Activated CD8-positive, alpha-beta T cell treated with anti-CD3 and anti-CD28 coated beads, Interleukin-2, amount 10 ng/mL, durations not matched to agents 7 days and 5 days (primary cell): ENCODE results near the gene DOK1. TPM values are rescaled to one million over a fixed set of nuclear protein-coding genes. Genes with fewer than 3 reads are reported as not detected.
A peak's percentile ranks its signal among the peaks of the same experiment; 100 is the strongest.

Experiments
- ATAC-seq: fragments of 150-1000 bp; cut with Tn5 transposase; one replicate; pipeline ENCODE4 v1.10.0; 2021; ENCODE audit warnings: moderate library complexity
- CTCF ChIA-PET: fragments of 350-600 bp; sonication (Branson Sonifier 250); formaldehyde crosslinking; loops from one replicate; lab custom pipeline; 2021; ENCODE audit warnings: antibody characterized with exemption; lab: Charles Lee
- POLR2A ChIA-PET: fragments of 350-600 bp; sonication (Branson Sonifier 250); formaldehyde crosslinking; loops from one replicate; lab custom pipeline; 2021; ENCODE audit warnings: antibody characterized with exemption; lab: Charles Lee
- DNase-seq: peaks from one replicate; pipeline ENCODE4 v3.0.0-alpha.2; 2020
- H3K27ac Mint-ChIP-seq: one replicate; pipeline ENCODE4 v1.8.0; 2021; ENCODE audit warnings: mild to moderate bottlenecking, mixed read lengths
- H3K27me3 Mint-ChIP-seq: one replicate; pipeline ENCODE4 v1.8.0; 2021; ENCODE audit warnings: low read depth, mixed read lengths
- H3K36me3 Mint-ChIP-seq: one replicate; pipeline ENCODE4 v1.8.0; 2021; ENCODE audit warnings: low read depth, mixed read lengths
- H3K4me1 Mint-ChIP-seq: one replicate; pipeline ENCODE4 v1.8.0; 2021; ENCODE audit warnings: low read depth, mixed read lengths
- H3K4me3 Mint-ChIP-seq: one replicate; pipeline ENCODE4 v1.8.0; 2021; ENCODE audit warnings: mild to moderate bottlenecking, mixed read lengths
- H3K9me3 Mint-ChIP-seq: one replicate; pipeline ENCODE4 v1.8.0; 2022; ENCODE audit warnings: mixed read lengths; ENCODE audit not compliant: insufficient read depth
- total RNA-seq, 2 experiments: library from RNA; stranded (reverse); gene quantifications; one replicate each; pipeline ENCODE4 v1.2.3, GENCODE V29; 2021

DOK1 gene
- total RNA-seq, 2 experiments from 2014 or later: 32.4 to 35.9 TPM

DNA sequence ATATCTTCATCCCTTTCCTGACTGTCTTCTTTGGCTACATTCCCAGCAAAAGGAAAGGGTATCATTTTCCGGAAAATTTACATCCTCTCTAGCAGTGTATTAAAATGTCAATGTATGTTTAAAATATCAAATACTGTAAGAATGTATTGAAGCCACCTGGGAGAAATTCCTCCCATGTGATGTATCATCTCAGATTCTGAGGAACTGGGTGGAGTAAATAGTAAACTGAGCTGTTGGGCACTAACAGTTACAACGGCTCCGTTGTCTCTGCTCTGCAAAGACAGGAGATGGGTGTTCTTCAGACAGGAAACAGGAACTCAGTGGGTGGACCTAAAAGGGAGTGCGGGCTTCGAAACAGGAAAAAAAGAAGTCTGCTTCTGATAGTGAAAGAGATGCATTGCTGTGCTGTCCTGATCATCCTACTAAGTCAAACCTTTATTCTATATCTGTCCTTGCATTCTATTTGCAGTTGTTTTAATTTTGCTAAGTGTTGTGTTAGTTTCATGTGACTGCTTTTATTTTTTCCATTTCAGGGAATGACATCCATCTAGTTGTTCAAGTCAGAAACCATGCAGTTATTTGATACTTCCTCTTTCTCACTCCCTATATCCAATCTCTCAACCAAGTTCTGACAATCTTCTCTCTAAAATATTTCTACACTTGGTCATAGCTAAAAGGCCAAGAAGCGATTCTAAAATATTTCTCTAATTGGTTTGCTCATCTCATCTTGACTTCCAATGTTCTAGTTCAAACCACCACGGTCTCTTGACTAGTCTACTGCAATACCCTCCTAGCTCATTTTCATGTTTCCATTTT, 19.4 kb downstream of the DOK1 start:
- ATAC-seq: peak; percentile 89
- Mint-ChIP-seq H3K27me3 (no peaks in the 10 kb centered on the region), H3K27ac (peak overlapping the region; percentile 80), H3K4me1 (peaks cover 32% of the 10 kb centered on the region), H3K36me3 (peaks cover 5% of the 10 kb centered on the region), H3K9me3 (no peaks in the 10 kb centered on the region), H3K4me3 (peak overlapping the region; percentile 50)
- DNase-seq: peak; percentile 48
- POLR2A ChIA-PET: interaction anchor here (0.6 to 1.4 kb wide), 4 partner anchors 16 to 754 kb away, joined by 3 to 4 read pairs (median 4); partner anchors contain the start of gene LOXL3
- CTCF ChIA-PET: interaction anchor here (1.1 to 16.0 kb wide), 5 partner anchors 12 to 91 kb away, joined by 3 to 231 read pairs (median 6); partner anchors contain the start of genes CCDC142 and TTC31

DNA sequence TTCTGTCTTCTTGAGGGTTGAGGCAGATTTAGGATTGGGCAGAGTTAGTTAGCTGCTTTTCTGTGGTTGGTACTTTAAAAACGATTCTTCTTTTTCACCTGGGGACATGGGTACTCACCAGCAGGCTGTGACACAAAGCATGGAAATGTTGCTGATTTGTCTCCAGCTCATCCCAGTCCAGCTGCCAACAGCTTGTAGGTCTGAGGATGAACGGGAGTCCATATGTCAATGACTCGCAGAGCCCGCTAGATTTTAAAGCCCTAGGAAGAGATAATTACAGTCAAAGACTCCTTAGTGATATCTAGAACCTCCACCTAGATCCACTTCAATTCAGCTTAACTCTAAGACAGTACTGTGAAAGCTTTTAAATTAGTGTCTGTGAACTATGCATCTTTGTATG, 20.8 kb downstream of the DOK1 start:
- H3K36me3 Mint-ChIP-seq: peaks cover 5% of the 10 kb centered on the region
- DNase-seq: no peak
- no peaks in the 10 kb centered on the region for H3K9me3 Mint-ChIP-seq
- no peak for ATAC-seq
- H3K27ac Mint-ChIP-seq: no peak overlapping the region
- ChIA-PET POLR2A (interaction anchor here (0.8 kb wide), 1 partner anchor 77 kb away, joined by 4 read pairs; no protein-coding TSS in a partner anchor), CTCF (interaction anchor here (1.2 to 16.0 kb wide), 5 partner anchors 8 to 92 kb away, joined by 3 to 231 read pairs (median 6); partner anchors contain the start of genes CCDC142 and TTC31)
- H3K27me3 Mint-ChIP-seq: peaks cover 4% of the 10 kb centered on the region
- H3K4me3 Mint-ChIP-seq: no peak overlapping the region
- peaks cover 32% of the 10 kb centered on the region for H3K4me1 Mint-ChIP-seq

DNA sequence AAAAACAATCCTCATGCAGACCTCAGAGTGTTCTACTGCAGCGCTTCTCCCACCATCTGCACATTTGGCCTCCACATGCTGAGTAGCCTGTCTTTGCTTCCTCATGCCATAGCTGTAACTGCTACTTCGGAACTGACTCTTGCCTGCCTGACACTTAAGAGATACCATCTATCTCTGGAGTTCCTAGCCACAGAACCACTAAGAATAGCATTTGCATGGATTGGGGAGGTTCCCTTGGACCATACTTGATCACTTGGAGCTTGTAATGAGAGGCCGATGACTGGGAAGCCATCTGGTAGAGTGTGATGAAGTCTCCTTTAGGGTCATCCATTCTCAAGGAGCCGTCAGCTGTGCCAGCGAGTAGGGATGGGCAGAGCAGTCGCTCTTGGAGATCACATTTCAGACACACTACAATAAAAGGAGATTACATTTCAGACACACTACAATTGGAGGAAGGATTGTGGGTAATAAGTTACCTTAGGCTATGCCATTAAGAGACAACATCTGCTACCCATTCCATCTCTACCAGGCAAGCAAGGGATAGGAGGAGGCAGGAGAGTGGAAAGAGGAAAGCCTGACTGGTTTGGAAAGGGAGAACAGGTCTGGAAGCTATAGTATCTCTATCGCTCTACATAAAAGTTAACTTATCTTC, 21.8 kb downstream of the DOK1 start:
- H3K27ac Mint-ChIP-seq: no peak overlapping the region
- DNase-seq (no peak), ATAC-seq (no peak)
- H3K36me3 Mint-ChIP-seq: peaks cover 5% of the 10 kb centered on the region
- H3K9me3 Mint-ChIP-seq: no peaks in the 10 kb centered on the region
- H3K27me3 Mint-ChIP-seq: peaks cover 7% of the 10 kb centered on the region
- H3K4me3 Mint-ChIP-seq: no peak overlapping the region
- CTCF ChIA-PET: interaction anchor here (1.0 to 16.0 kb wide), 5 partner anchors 9 to 94 kb away, joined by 3 to 231 read pairs (median 3); partner anchors contain the start of genes CCDC142 and TTC31
- H3K4me1 Mint-ChIP-seq: peaks cover 32% of the 10 kb centered on the region
- POLR2A ChIA-PET: interaction anchor here (0.8 to 1.9 kb wide), 3 partner anchors 25 to 78 kb away, joined by 4 to 5 read pairs (median 4); no protein-coding TSS in a partner anchor

DNA sequence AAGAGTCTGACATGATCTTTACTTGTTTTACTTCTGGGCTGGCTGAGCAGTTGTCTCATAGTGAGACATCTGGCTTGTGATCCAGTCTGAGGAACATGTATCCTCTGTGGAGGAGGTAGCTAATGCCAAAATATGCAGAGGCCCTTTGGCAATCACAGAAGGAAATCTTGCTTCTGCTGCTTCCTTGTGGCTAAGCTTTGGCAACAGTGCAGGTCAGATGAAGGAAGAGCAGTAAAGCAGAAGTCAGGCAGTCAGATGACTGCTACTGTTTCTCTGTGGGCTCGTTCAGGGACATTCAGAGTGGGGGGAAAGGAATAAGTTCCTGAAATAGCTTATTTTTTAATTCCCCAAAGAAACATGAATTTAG, 22.3 kb downstream of the DOK1 start:
- ATAC-seq: no peak
- no peak for DNase-seq
- no peak overlapping the region for H3K4me3 Mint-ChIP-seq
- peaks cover 5% of the 10 kb centered on the region for H3K36me3 Mint-ChIP-seq
- no peak overlapping the region for H3K27ac Mint-ChIP-seq
- H3K4me1 Mint-ChIP-seq: peaks cover 32% of the 10 kb centered on the region
- ChIA-PET POLR2A (interaction anchor here (1.2 to 1.9 kb wide), 2 partner anchors 26 to 46 kb away, joined by 4 to 5 read pairs; no protein-coding TSS in a partner anchor), CTCF (interaction anchor here (0.7 to 16.0 kb wide), 7 partner anchors 9 to 94 kb away, joined by 3 to 231 read pairs (median 3); partner anchors contain the start of genes CCDC142, LBX2 and TTC31)
- H3K27me3 Mint-ChIP-seq: peaks cover 7% of the 10 kb centered on the region
- no peaks in the 10 kb centered on the region for H3K9me3 Mint-ChIP-seq

- H3K9me3 Mint-ChIP-seq: no peaks in the 10 kb centered on the region
- H3K27ac Mint-ChIP-seq: no peak overlapping the region
These were observed 22.9 kb downstream of the DOK1 start for GRCh38 chr2:74577448-74577847.

GRCh38 chr2:74578408-74578807, 23.9 kb downstream of the DOK1 start:
- DNase-seq (no peak), ATAC-seq (no peak)
- Mint-ChIP-seq H3K27ac (no peak overlapping the region), H3K9me3 (no peaks in the 10 kb centered on the region), H3K27me3 (peaks cover 10% of the 10 kb centered on the region), H3K4me3 (no peak overlapping the region), H3K4me1 (peaks cover 32% of the 10 kb centered on the region), H3K36me3 (peaks cover 5% of the 10 kb centered on the region)
- ChIA-PET POLR2A (no interaction called here), CTCF (interaction anchor here (1.3 to 16.0 kb wide), 4 partner anchors 7 to 79 kb away, joined by 3 to 231 read pairs (median 4); partner anchors contain the start of gene LBX2)

More at GRCh38 chr2:74577448-74577847, 22.9 kb downstream of the DOK1 start:
- H3K36me3 Mint-ChIP-seq: peaks cover 5% of the 10 kb centered on the region
- no peak overlapping the region for H3K4me3 Mint-ChIP-seq
- ChIA-PET POLR2A (interaction anchor here (1.2 to 1.9 kb wide), 2 partner anchors 26 to 47 kb away, joined by 4 to 5 read pairs; no protein-coding TSS in a partner anchor), CTCF (interaction anchor here (0.7 to 16.0 kb wide), 6 partner anchors 8 to 95 kb away, joined by 3 to 231 read pairs (median 4); partner anchors contain the start of genes CCDC142, LBX2 and TTC31)
- DNase-seq (no peak), ATAC-seq (no peak)
- peaks cover 32% of the 10 kb centered on the region for H3K4me1 Mint-ChIP-seq
- H3K27me3 Mint-ChIP-seq: peaks cover 7% of the 10 kb centered on the region

DNA sequence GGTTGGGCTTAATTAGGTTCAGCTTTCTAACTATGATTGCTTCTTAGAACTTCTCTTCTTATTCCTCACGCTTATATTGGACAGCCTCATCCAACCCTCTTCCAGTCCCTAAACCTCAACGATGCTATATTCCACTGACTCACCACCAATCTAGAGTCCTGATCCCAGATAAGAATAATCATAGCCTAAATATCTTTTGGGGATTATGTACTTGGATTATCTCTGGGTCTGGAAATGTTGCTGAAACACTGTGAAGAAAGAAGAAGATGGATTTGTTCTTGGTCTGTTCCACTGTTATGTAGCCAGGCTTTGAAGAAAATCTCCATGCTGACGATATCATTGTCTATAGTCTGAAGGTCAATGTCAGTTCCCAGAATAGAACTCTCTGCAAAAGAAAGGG, 26.9 kb downstream of the DOK1 start:
- peaks cover 10% of the 10 kb centered on the region for H3K27me3 Mint-ChIP-seq
- H3K36me3 Mint-ChIP-seq: no peaks in the 10 kb centered on the region
- DNase-seq (no peak), ATAC-seq (no peak)
- CTCF ChIA-PET: interaction anchor here (8.7 kb wide), 1 partner anchor 10 kb away, joined by 231 read pairs; no protein-coding TSS in a partner anchor
- H3K27ac Mint-ChIP-seq: no peak overlapping the region
- no peaks in the 10 kb centered on the region for H3K9me3 Mint-ChIP-seq
- H3K4me3 Mint-ChIP-seq: no peak overlapping the region
- H3K4me1 Mint-ChIP-seq: peaks cover 35% of the 10 kb centered on the region
- POLR2A ChIA-PET: no interaction called here

DNA sequence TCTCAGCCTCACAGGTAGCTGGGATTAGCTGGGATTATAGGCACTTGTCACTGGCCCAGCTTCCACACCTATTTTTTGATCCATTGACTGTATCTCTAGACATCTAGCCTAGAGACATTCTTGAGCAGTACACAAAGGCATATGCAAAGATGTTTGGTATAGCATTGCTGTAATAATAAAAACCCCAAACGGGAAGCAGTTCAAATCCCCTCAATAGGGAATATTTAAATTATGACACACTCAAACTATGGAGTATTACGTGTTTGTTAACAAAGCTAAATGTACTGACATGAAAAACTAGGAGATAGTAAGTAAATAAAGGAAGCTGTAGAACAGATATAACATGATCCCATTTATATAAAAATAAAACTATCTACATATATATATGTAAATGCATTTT, 27.7 kb downstream of the DOK1 start:
- Mint-ChIP-seq H3K9me3 (no peaks in the 10 kb centered on the region), H3K36me3 (no peaks in the 10 kb centered on the region), H3K4me3 (no peak overlapping the region), H3K27me3 (peaks cover 10% of the 10 kb centered on the region), H3K27ac (no peak overlapping the region), H3K4me1 (peaks cover 29% of the 10 kb centered on the region)
- DNase-seq (no peak), ATAC-seq (no peak)
- ChIA-PET CTCF (interaction anchor here (1.0 to 8.7 kb wide), 3 partner anchors 11 to 99 kb away, joined by 3 to 231 read pairs (median 3); partner anchors contain the start of genes CCDC142 and TTC31), POLR2A (no interaction called here)

- H3K4me3 Mint-ChIP-seq: no peak overlapping the region
- ChIA-PET CTCF (interaction anchor here (0.8 to 9.2 kb wide), 7 partner anchors 12 to 101 kb away, joined by 3 to 231 read pairs (median 43); partner anchors contain the start of genes CCDC142, PCGF1 and TTC31), POLR2A (interaction anchor here (0.9 kb wide), 1 partner anchor 52 kb away, joined by 3 read pairs; no protein-coding TSS in a partner anchor)
- H3K36me3 Mint-ChIP-seq: no peaks in the 10 kb centered on the region
- peaks cover 25% of the 10 kb centered on the region for H3K4me1 Mint-ChIP-seq
- peaks cover 10% of the 10 kb centered on the region for H3K27me3 Mint-ChIP-seq
- DNase-seq (no peak), ATAC-seq (no peak)
- H3K27ac Mint-ChIP-seq: no peak overlapping the region
- H3K9me3 Mint-ChIP-seq: no peaks in the 10 kb centered on the region
These were observed 29.0 kb downstream of the DOK1 start for GRCh38 chr2:74583504-74583903.

DNA sequence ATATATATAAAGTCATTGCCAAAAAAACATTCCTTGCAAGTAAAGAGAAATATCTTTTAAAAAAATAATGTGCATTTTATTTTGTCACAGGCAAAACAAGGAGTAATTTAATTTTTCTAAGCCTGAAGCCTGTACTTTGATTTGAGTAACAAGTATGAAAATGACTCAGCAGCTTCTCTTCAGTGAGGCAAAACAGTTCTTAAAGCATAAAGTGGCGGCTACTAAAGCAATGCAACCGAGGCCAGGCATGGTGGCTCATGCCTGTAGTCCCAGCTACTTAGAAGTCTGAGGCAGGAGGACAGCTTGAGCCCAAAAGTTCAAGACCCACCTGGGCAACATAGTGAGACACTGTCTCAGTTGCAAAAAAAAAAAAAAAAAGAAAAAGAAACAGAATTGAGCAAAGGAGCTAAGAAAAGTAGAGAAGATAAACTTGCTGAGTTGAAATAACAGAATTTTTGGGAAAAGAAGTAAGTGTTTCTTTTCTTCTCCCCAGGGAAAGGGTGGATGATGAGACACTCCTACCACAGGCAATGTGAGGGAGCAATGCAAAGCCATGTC, 29.6 kb downstream of the DOK1 start:
- H3K4me1 Mint-ChIP-seq: peaks cover 25% of the 10 kb centered on the region
- no peak for ATAC-seq
- H3K4me3 Mint-ChIP-seq: no peak overlapping the region
- H3K27me3 Mint-ChIP-seq: peaks cover 15% of the 10 kb centered on the region
- DNase-seq: no peak
- ChIA-PET CTCF (interaction anchor here (0.8 to 9.2 kb wide), 12 partner anchors 13 to 334 kb away, joined by 3 to 231 read pairs (median 23); partner anchors contain the start of genes CCDC142, LBX2, PCGF1 and TTC31), POLR2A (interaction anchor here (2.3 kb wide), 1 partner anchor 55 kb away, joined by 7 read pairs; the partner anchor contains the start of genes AUP1 and HTRA2)
- H3K36me3 Mint-ChIP-seq: no peaks in the 10 kb centered on the region
- no peak overlapping the region for H3K27ac Mint-ChIP-seq
- H3K9me3 Mint-ChIP-seq: no peaks in the 10 kb centered on the region
